ENCODE measurements around the gene TAAR2.

DNA sequence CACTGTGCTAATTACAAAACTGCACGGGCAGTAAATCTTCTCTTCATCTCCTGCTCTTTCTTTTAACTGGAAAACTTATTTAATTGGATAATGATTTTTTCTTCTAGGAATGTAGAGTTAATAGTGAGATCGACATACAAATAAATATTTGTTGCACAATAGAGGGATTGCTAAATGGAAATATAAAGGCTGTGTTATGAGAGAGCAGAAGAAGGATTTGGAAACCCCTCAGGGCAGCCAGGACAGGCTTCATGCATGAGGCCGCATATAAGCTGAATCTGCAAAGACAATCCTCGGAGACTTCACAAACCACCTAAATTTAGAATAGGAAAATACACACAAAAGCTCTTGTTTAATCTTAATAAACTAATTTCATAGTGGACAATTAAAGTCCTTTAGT lies 37.8 kb upstream of the TAAR2 start:
- TF ChIP-seq POLR2A (IDR thresholded peaks at IDR 0.05; ENCODE audit: low read length) (no peak), GATA1 (IDR thresholded peaks at IDR 0.05; ENCODE audit: low read depth, low read length) (no peak)
